ENCODE data around the gene DACH2. TPM values are rescaled to one million over a fixed set of nuclear protein-coding genes. Genes with fewer than 3 reads are reported as not detected.

DACH2 gene
- not detected in 2 replicates for total RNA-seq

GRCh38 chrX:86148024-86148511, at the start of gene DACH2:
TSS of gene DACH2 (plus strand) at chrX:86148451.
- intact Hi-C loops (cut with micrococcal nuclease): no loop called here
- Mint-ChIP-seq H3K36me3 (ENCODE audit: low read depth) (no peaks in the 10 kb centered on the region), H3K4me1 (ENCODE audit: low read depth) (no peaks in the 10 kb centered on the region)

GRCh38 chrX:86102341-86102740, 45.9 kb upstream of the DACH2 start:
- intact Hi-C loops (cut with micrococcal nuclease): no loop called here
- no peak for DNase-seq (ENCODE audit: low spot score)
- Mint-ChIP-seq H3K27me3 (ENCODE audit: low read depth) (no peaks in the 10 kb centered on the region), H3K36me3 (ENCODE audit: low read depth) (no peaks in the 10 kb centered on the region), H3K9me3 (no peaks in the 10 kb centered on the region), H3K27ac (no peak overlapping the region), H3K4me1 (ENCODE audit: low read depth) (no peaks in the 10 kb centered on the region), H3K4me3 (ENCODE audit: low read depth) (no peak overlapping the region)

More at GRCh38 chrX:86148024-86148511, at the start of gene DACH2:
- Mint-ChIP-seq H3K9me3 (no peaks in the 10 kb centered on the region), H3K27ac (no peak within 1 kb of the TSS), H3K4me3 (ENCODE audit: low read depth) (peak within 1 kb of the TSS; percentile 76), H3K27me3 (ENCODE audit: low read depth) (peaks cover 25% of the 10 kb centered on the region)
- peak; percentile 15 for DNase-seq (ENCODE audit: low spot score)

GRCh38 chrX:86103061-86103460, 45.2 kb upstream of the DACH2 start:
- no peak for DNase-seq (ENCODE audit: low spot score)
- Mint-ChIP-seq H3K27ac (no peak overlapping the region), H3K9me3 (no peaks in the 10 kb centered on the region), H3K27me3 (ENCODE audit: low read depth) (no peaks in the 10 kb centered on the region), H3K4me3 (ENCODE audit: low read depth) (no peak overlapping the region), H3K36me3 (ENCODE audit: low read depth) (no peaks in the 10 kb centered on the region), H3K4me1 (ENCODE audit: low read depth) (no peaks in the 10 kb centered on the region)
- intact Hi-C loops (cut with micrococcal nuclease): no loop called here

GRCh38 chrX:86104526-86104925, 43.7 kb upstream of the DACH2 start:
- no peaks in the 10 kb centered on the region for H3K36me3 Mint-ChIP-seq (ENCODE audit: low read depth)
- H3K27me3 Mint-ChIP-seq (ENCODE audit: low read depth): no peaks in the 10 kb centered on the region
- intact Hi-C loops (cut with micrococcal nuclease): no loop called here
- no peak overlapping the region for H3K4me3 Mint-ChIP-seq (ENCODE audit: low read depth)
- H3K27ac Mint-ChIP-seq: no peak overlapping the region
- DNase-seq (ENCODE audit: low spot score): no peak
- no peaks in the 10 kb centered on the region for H3K9me3 Mint-ChIP-seq
- no peaks in the 10 kb centered on the region for H3K4me1 Mint-ChIP-seq (ENCODE audit: low read depth)

- Mint-ChIP-seq H3K4me3 (ENCODE audit: low read depth) (no peak overlapping the region), H3K36me3 (ENCODE audit: low read depth) (no peaks in the 10 kb centered on the region), H3K27ac (no peak overlapping the region), H3K4me1 (ENCODE audit: low read depth) (no peaks in the 10 kb centered on the region), H3K27me3 (ENCODE audit: low read depth) (no peaks in the 10 kb centered on the region), H3K9me3 (peaks cover 19% of the 10 kb centered on the region)
- DNase-seq (ENCODE audit: low spot score): no peak
- intact Hi-C loops (cut with micrococcal nuclease): no loop called here
Measured at GRCh38 chrX:86121916-86122315, 26.3 kb upstream of the DACH2 start.

- Mint-ChIP-seq H3K36me3 (ENCODE audit: low read depth) (no peaks in the 10 kb centered on the region), H3K9me3 (no peaks in the 10 kb centered on the region), H3K27ac (no peak overlapping the region), H3K4me3 (ENCODE audit: low read depth) (no peak overlapping the region), H3K4me1 (ENCODE audit: low read depth) (no peaks in the 10 kb centered on the region), H3K27me3 (ENCODE audit: low read depth) (peaks cover 1% of the 10 kb centered on the region)
- no peak for DNase-seq (ENCODE audit: low spot score)
- intact Hi-C loops (cut with micrococcal nuclease): no loop called here
Measured at GRCh38 chrX:86133761-86134160, 14.5 kb upstream of the DACH2 start.

- intact Hi-C loops (cut with micrococcal nuclease): no loop called here
- no peaks in the 10 kb centered on the region for H3K36me3 Mint-ChIP-seq (ENCODE audit: low read depth)
Measured at GRCh38 chrX:86137071-86137470, 11.2 kb upstream of the DACH2 start.

GRCh38 chrX:86141786-86142185, 6.5 kb upstream of the DACH2 start:
- Mint-ChIP-seq H3K36me3 (ENCODE audit: low read depth) (no peaks in the 10 kb centered on the region), H3K4me3 (ENCODE audit: low read depth) (no peak overlapping the region), H3K27ac (no peak overlapping the region), H3K27me3 (ENCODE audit: low read depth) (peaks cover 3% of the 10 kb centered on the region), H3K9me3 (no peaks in the 10 kb centered on the region), H3K4me1 (ENCODE audit: low read depth) (no peaks in the 10 kb centered on the region)
- intact Hi-C loops (cut with micrococcal nuclease): no loop called here
- DNase-seq (ENCODE audit: low spot score): no peak

More at GRCh38 chrX:86137071-86137470, 11.2 kb upstream of the DACH2 start:
- no peaks in the 10 kb centered on the region for H3K4me1 Mint-ChIP-seq (ENCODE audit: low read depth)
- no peak overlapping the region for H3K4me3 Mint-ChIP-seq (ENCODE audit: low read depth)
- no peak for DNase-seq (ENCODE audit: low spot score)
- H3K27me3 Mint-ChIP-seq (ENCODE audit: low read depth): peaks cover 1% of the 10 kb centered on the region
- no peak overlapping the region for H3K27ac Mint-ChIP-seq
- no peaks in the 10 kb centered on the region for H3K9me3 Mint-ChIP-seq

- Mint-ChIP-seq H3K4me3 (ENCODE audit: low read depth) (no peak overlapping the region), H3K36me3 (ENCODE audit: low read depth) (no peaks in the 10 kb centered on the region), H3K27ac (no peak overlapping the region)
Measured at GRCh38 chrX:86146102-86146501, 2.1 kb upstream of the DACH2 start.

GRCh38 chrX:86148594-86148993, 343 bp downstream of the DACH2 start:
- H3K36me3 Mint-ChIP-seq (ENCODE audit: low read depth): no peaks in the 10 kb centered on the region
- no peak for DNase-seq (ENCODE audit: low spot score)
- H3K9me3 Mint-ChIP-seq: no peaks in the 10 kb centered on the region
- intact Hi-C loops (cut with micrococcal nuclease): no loop called here
- H3K4me3 Mint-ChIP-seq (ENCODE audit: low read depth): peak overlapping the region; percentile 61
- H3K27ac Mint-ChIP-seq: no peak overlapping the region
- peaks cover 25% of the 10 kb centered on the region for H3K27me3 Mint-ChIP-seq (ENCODE audit: low read depth)
- no peaks in the 10 kb centered on the region for H3K4me1 Mint-ChIP-seq (ENCODE audit: low read depth)

More at GRCh38 chrX:86146102-86146501, 2.1 kb upstream of the DACH2 start:
- H3K9me3 Mint-ChIP-seq: no peaks in the 10 kb centered on the region
- intact Hi-C loops (cut with micrococcal nuclease): no loop called here
- H3K27me3 Mint-ChIP-seq (ENCODE audit: low read depth): peaks cover 25% of the 10 kb centered on the region
- DNase-seq (ENCODE audit: low spot score): no peak
- H3K4me1 Mint-ChIP-seq (ENCODE audit: low read depth): no peaks in the 10 kb centered on the region

GRCh38 chrX:86149119-86149518, 868 bp downstream of the DACH2 start:
- DNase-seq (ENCODE audit: low spot score): no peak
- H3K4me1 Mint-ChIP-seq (ENCODE audit: low read depth): no peaks in the 10 kb centered on the region
- no peak overlapping the region for H3K27ac Mint-ChIP-seq
- no peaks in the 10 kb centered on the region for H3K9me3 Mint-ChIP-seq
- H3K4me3 Mint-ChIP-seq (ENCODE audit: low read depth): peak overlapping the region; percentile 61
- no peaks in the 10 kb centered on the region for H3K36me3 Mint-ChIP-seq (ENCODE audit: low read depth)
- peaks cover 25% of the 10 kb centered on the region for H3K27me3 Mint-ChIP-seq (ENCODE audit: low read depth)
- intact Hi-C loops (cut with micrococcal nuclease): no loop called here

- H3K36me3 Mint-ChIP-seq (ENCODE audit: low read depth): no peaks in the 10 kb centered on the region
- peaks cover 11% of the 10 kb centered on the region for H3K27me3 Mint-ChIP-seq (ENCODE audit: low read depth)
- H3K9me3 Mint-ChIP-seq: no peaks in the 10 kb centered on the region
- no peak overlapping the region for H3K4me3 Mint-ChIP-seq (ENCODE audit: low read depth)
- intact Hi-C loops (cut with micrococcal nuclease): no loop called here
- no peaks in the 10 kb centered on the region for H3K4me1 Mint-ChIP-seq (ENCODE audit: low read depth)
- no peak for DNase-seq (ENCODE audit: low spot score)
- H3K27ac Mint-ChIP-seq: no peak overlapping the region
Measured at GRCh38 chrX:86154553-86154952, 6.3 kb downstream of the DACH2 start.

GRCh38 chrX:86171366-86171765, 23.1 kb downstream of the DACH2 start:
- Mint-ChIP-seq H3K4me3 (ENCODE audit: low read depth) (no peak overlapping the region), H3K27ac (no peak overlapping the region), H3K27me3 (ENCODE audit: low read depth) (no peaks in the 10 kb centered on the region), H3K4me1 (ENCODE audit: low read depth) (no peaks in the 10 kb centered on the region), H3K36me3 (ENCODE audit: low read depth) (no peaks in the 10 kb centered on the region), H3K9me3 (no peaks in the 10 kb centered on the region)
- DNase-seq (ENCODE audit: low spot score): no peak
- intact Hi-C loops (cut with micrococcal nuclease): no loop called here

GRCh38 chrX:86178906-86179305, 30.7 kb downstream of the DACH2 start:
- Mint-ChIP-seq H3K36me3 (ENCODE audit: low read depth) (no peaks in the 10 kb centered on the region), H3K4me3 (ENCODE audit: low read depth) (no peak overlapping the region), H3K27ac (no peak overlapping the region), H3K4me1 (ENCODE audit: low read depth) (no peaks in the 10 kb centered on the region), H3K27me3 (ENCODE audit: low read depth) (no peaks in the 10 kb centered on the region), H3K9me3 (no peaks in the 10 kb centered on the region)
- intact Hi-C loops (cut with micrococcal nuclease): no loop called here
- DNase-seq (ENCODE audit: low spot score): no peak

Data from activated T-helper 2 cell treated with anti-CD3 and anti-CD28 coated beads, Interferon-gamma antibody, Interleukin-2, Interleukin-4, amounts not matched to agents 10 μg/mL and 5 μg/mL and 100 μg/mL, durations not matched to agents 14 hours and 24 hours and 36 hours (primary cell).